ENCODE results near the gene CYSLTR2. TPM values are rescaled to one million over a fixed set of nuclear protein-coding genes. Genes with fewer than 3 reads are reported as not detected.

Gene CYSLTR2, protein sequence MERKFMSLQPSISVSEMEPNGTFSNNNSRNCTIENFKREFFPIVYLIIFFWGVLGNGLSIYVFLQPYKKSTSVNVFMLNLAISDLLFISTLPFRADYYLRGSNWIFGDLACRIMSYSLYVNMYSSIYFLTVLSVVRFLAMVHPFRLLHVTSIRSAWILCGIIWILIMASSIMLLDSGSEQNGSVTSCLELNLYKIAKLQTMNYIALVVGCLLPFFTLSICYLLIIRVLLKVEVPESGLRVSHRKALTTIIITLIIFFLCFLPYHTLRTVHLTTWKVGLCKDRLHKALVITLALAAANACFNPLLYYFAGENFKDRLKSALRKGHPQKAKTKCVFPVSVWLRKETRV
- total RNA-seq: 0.90 and 1.1 TPM in 2 replicates

DNA sequence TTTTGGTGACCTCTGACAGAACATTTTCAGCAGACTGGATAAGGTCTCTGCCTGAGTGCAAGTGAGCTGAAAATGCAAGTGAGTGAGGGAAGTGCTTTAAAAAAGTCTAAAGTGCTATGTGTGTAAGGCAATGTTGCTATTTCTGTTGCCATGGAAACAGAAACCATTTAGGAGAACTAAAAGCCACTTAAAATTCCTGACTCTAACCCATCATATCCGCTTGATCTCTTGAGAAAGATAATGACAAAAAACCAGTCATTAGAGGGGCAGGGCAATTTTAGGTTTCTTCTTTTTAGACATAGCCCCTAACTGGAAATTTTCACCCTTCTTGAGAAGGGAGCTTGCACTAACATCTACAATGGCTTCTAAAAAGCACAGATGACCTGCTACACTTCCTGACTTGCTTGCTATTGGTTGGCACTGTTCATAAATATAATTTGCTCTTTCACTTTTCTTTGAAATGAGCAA, at the start of gene CYSLTR2:
Gene CYSLTR2, plus strand, starts transcription at position 458 of the 468 bp plus-strand sequence. CDS start 52,889 bp downstream, outside the sequence.
- Mint-ChIP-seq H3K9me3 (no peaks in the 10 kb centered on the region), H3K27me3 (no peaks in the 10 kb centered on the region), H3K36me3 (ENCODE audit: low read depth) (no peaks in the 10 kb centered on the region), H3K27ac (peak within 1 kb of the TSS; percentile 88), H3K4me3 (peak within 1 kb of the TSS; percentile 88), H3K4me1 (peaks cover 23% of the 10 kb centered on the region)
- intact Hi-C loops (cut with micrococcal nuclease): loop anchor here (2.0 to 5.0 kb wide), 2 partner anchors 239 to 615 kb away; no protein-coding TSS in a partner anchor
- DNase-seq: peak; percentile 84

DNA sequence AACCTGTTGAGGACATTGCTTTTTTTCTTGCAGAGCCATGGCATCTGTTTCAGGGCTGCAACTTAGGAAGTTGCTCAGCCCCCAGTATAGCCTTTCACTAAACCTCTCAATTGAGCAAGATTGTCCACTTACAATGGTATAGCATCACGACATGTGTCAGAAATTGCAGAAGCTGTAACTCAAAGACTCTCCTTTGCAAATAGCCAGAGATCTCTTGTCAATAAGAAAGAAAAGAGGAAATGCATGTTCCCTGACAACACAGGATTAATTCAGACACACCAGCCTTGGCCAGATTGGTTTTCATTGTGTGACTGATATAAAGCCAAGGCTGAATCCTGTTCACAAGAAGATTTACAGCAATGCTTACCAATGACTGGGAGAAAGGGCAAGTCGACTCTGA, 38.7 kb upstream of the CYSLTR2 start:
- Mint-ChIP-seq H3K4me3 (no peak overlapping the region), H3K36me3 (ENCODE audit: low read depth) (peaks cover under 1% of the 10 kb centered on the region), H3K9me3 (peaks cover 26% of the 10 kb centered on the region), H3K27me3 (peaks cover 2% of the 10 kb centered on the region), H3K27ac (no peak overlapping the region), H3K4me1 (no peaks in the 10 kb centered on the region)
- no peak for DNase-seq
- intact Hi-C loops (cut with micrococcal nuclease): no loop called here

DNA sequence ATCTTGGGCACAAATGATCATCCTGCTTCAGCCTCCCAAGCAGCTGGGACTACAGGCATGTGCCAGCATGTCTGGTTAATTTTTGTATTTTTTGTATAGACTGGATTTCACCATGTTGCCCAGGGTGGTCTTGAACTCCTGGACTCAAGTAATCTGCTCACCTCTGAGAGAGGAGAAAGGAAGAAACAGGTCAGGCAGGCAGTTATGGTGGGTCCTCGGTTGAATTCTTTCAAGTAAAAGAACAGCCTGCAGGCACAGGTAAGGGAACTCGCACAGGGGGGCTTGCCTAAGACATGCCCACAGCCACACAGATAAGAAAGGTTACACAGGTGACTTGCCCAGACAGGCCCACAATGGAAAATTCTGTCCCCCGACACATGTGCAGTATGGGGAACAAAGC, 34.8 kb upstream of the CYSLTR2 start:
- Mint-ChIP-seq H3K4me3 (no peak overlapping the region), H3K36me3 (ENCODE audit: low read depth) (peaks cover 2% of the 10 kb centered on the region), H3K9me3 (peaks cover 39% of the 10 kb centered on the region), H3K4me1 (no peaks in the 10 kb centered on the region), H3K27ac (no peak overlapping the region), H3K27me3 (peaks cover 2% of the 10 kb centered on the region)
- DNase-seq: no peak
- intact Hi-C loops (cut with micrococcal nuclease): no loop called here

DNA sequence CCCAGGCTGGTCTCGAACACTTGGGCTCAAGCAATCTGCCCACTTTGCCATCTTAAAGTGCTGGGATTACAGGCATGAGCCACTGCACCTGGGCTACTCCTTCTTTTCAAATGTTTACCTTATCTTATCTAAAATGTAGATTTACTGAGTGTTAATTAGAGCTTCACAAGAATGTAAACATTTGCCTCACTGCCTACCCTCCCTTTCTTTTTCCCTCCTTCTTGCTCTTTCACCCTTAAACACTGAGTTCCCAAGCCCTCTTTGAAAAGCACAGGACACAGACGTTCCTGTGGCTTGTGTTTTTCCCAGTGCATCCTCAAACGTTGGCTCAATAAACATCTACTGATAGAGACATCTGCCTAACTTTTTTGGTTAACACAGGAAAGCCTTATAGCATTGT, 32.7 kb upstream of the CYSLTR2 start:
- Mint-ChIP-seq H3K36me3 (ENCODE audit: low read depth) (peaks cover 2% of the 10 kb centered on the region), H3K4me1 (no peaks in the 10 kb centered on the region), H3K27me3 (no peaks in the 10 kb centered on the region), H3K4me3 (no peak overlapping the region), H3K9me3 (peaks cover 31% of the 10 kb centered on the region), H3K27ac (no peak overlapping the region)
- intact Hi-C loops (cut with micrococcal nuclease): no loop called here
- no peak for DNase-seq

DNA sequence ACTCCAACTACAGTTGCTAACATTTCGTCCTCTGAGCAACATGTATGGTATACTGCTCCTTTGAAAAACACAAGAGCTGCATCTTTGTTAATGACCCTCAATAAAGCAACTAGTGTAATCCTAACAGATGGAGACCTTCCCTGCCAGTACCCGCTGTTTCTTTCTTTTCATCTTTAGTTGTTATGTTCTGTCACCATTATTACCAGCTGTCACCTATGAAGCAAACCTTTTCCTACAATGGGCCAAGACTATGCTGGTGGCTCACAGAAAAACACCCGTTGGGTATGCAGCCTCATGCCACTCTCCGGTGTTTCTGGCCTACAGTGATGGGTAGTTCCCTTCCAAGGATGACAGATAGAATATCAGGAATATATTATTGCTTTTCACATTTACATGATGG, 29.7 kb upstream of the CYSLTR2 start:
- Mint-ChIP-seq H3K4me1 (no peaks in the 10 kb centered on the region), H3K9me3 (peaks cover 15% of the 10 kb centered on the region), H3K36me3 (ENCODE audit: low read depth) (peaks cover 2% of the 10 kb centered on the region), H3K4me3 (no peak overlapping the region), H3K27ac (no peak overlapping the region), H3K27me3 (no peaks in the 10 kb centered on the region)
- intact Hi-C loops (cut with micrococcal nuclease): no loop called here
- no peak for DNase-seq

DNA sequence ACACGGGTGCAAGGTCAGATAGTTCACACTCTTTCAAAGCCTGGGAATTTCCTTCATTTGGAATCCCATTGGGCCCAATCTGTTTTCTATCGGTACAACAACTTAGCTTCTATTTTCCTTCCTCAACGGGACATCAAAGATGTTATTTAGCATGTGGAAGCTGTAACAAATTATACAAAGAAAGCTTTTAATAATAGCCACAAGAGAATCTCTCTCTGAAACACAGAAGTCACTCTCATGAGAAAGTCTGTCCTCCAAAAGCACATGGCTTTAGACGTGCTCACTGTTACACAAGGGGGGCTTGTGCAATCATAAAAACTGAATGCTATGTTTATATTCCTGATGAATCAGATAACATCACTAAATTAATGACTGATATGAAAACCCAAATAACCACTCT, 28.9 kb upstream of the CYSLTR2 start:
- Mint-ChIP-seq H3K36me3 (ENCODE audit: low read depth) (peaks cover 2% of the 10 kb centered on the region), H3K9me3 (peaks cover 14% of the 10 kb centered on the region), H3K4me1 (no peaks in the 10 kb centered on the region), H3K27me3 (no peaks in the 10 kb centered on the region), H3K4me3 (no peak overlapping the region), H3K27ac (no peak overlapping the region)
- intact Hi-C loops (cut with micrococcal nuclease): no loop called here
- no peak for DNase-seq

DNA sequence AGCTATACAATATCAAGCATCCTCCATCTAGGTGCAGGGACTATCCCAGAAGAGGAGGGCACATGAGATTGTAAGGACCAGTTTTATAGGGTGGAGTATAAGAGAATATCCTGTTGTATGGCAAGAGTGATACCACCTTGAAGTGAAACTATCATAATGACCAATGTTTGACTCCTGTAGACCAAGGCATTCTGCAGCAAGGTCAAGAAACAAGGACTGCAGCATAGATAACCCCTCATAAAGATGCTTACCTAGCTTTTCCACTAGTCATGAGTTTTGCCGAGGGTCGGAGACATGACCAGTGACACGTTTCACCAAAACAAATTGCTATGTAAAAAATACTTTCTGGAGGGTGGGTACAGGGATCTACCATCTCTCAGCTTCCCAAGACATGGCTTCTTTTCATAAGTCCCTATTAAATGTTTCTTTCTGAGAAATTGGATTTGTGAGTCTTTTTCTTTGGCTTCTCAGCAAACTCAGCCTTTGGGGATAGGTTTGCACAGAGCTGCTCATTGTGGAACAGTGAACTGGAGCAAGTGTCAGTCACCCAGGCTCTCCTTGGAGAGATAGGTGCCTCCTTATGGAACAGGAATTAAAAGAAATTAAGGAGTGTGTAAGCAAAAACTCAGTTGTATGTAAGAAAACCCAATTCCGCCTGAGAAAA, 28.2 kb upstream of the CYSLTR2 start:
- intact Hi-C loops (cut with micrococcal nuclease): no loop called here
- no peak overlapping the region for H3K4me3 Mint-ChIP-seq
- H3K27ac Mint-ChIP-seq: no peak overlapping the region
- DNase-seq: no peak
- H3K4me1 Mint-ChIP-seq: no peaks in the 10 kb centered on the region
- H3K36me3 Mint-ChIP-seq (ENCODE audit: low read depth): no peaks in the 10 kb centered on the region
- H3K9me3 Mint-ChIP-seq: peaks cover 10% of the 10 kb centered on the region
- H3K27me3 Mint-ChIP-seq: no peaks in the 10 kb centered on the region

DNA sequence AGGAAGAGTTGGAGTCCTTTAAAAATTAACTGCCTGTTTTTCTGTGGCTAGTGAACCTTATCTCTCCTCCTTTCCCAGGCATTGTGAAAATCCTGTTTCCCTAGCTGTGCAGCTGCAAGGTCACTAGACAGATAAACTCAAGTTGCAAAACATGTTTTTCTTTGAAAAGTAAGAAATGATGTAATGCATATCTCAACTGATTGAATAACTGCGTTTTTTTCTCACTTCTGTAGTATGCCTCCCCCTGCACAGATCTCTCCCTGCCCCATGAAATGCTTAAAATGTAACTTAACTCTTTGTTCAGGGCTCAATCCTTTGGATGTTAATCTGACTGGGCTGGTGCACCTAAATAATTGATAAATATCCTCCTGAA, 27.7 kb upstream of the CYSLTR2 start:
- Mint-ChIP-seq H3K36me3 (ENCODE audit: low read depth) (no peaks in the 10 kb centered on the region), H3K4me3 (no peak overlapping the region), H3K9me3 (peaks cover 9% of the 10 kb centered on the region), H3K27me3 (no peaks in the 10 kb centered on the region), H3K27ac (no peak overlapping the region), H3K4me1 (no peaks in the 10 kb centered on the region)
- intact Hi-C loops (cut with micrococcal nuclease): no loop called here
- no peak for DNase-seq

DNA sequence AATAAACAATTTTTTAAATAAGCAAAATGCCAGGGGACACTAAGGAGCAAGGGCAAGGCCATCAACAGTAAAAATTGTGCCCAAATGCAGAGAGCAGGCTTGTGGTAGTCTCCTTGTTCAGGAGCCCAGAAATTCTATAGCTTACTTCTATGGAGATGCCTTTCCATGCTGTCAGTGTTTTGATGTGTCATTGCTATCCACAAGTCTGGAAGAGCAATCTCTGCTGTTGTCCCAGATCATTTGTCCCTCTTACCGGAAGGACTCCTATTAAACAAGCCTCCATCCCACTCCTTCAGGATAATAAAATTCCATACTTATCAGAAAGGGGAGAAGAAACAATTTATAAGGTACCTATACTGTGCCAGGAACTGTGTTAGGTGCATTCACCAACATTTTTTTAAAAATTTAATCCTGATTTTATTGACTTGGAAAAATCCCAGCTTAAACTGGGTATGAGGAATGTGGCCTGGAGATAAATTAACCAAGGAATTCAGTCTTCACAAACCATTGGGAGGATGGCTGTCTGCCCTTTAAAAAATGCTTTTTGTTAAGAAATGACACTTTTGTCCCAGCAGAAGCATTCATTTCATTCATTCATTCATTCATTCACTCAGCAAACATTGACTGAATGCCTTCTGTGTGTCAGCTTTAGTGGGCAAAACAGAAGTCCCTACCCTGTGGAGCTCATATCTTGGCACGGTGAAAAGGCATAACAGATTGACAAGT, 26.8 kb upstream of the CYSLTR2 start:
- no peak for DNase-seq
- Mint-ChIP-seq H3K4me3 (no peak overlapping the region), H3K36me3 (ENCODE audit: low read depth) (no peaks in the 10 kb centered on the region), H3K9me3 (peaks cover 4% of the 10 kb centered on the region), H3K4me1 (no peaks in the 10 kb centered on the region), H3K27ac (no peak overlapping the region), H3K27me3 (no peaks in the 10 kb centered on the region)
- intact Hi-C loops (cut with micrococcal nuclease): no loop called here

DNA sequence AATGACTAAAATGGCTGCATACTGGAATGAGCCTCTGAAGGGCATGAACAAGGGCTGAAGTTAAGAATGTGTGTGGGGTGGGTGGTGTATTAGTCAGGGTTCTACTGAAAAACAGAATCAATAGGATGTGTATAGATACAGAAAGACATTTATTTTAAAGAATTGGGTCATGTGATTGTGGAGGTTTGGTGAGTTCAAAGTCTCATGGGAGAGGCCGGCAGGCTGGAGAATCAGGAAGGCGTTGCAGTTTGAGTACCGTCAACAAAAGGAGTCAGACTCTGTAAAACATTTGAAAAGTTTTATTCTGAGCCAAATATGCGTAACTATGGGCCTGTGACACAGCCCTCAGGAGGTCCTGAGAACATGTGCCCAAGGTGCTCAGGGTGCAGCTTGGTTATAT, 24.5 kb upstream of the CYSLTR2 start:
- no peaks in the 10 kb centered on the region for H3K4me1 Mint-ChIP-seq
- H3K9me3 Mint-ChIP-seq: peaks cover 4% of the 10 kb centered on the region
- no peak overlapping the region for H3K27ac Mint-ChIP-seq
- H3K36me3 Mint-ChIP-seq (ENCODE audit: low read depth): no peaks in the 10 kb centered on the region
- no peak for DNase-seq
- no peak overlapping the region for H3K4me3 Mint-ChIP-seq
- intact Hi-C loops (cut with micrococcal nuclease): no loop called here
- H3K27me3 Mint-ChIP-seq: no peaks in the 10 kb centered on the region

DNA sequence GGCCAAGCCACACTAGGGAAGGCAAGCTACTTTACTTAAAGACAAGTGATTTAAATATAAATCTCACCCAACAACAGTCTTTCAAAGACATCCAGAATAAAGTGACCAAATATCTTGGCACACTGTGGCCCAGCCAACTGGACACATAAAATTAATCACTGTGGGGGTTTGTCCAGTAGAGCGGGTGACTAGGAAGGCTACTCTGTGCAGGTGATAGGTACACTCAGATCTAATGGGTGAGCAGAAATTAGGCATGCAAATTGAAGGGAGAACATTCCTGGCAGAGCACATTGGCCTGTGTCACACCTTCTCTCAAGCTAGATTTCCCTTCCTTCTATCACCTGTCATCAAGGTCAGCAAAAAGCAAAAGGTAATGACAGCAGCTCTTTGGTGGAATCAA, 23.4 kb upstream of the CYSLTR2 start:
- no peaks in the 10 kb centered on the region for H3K4me1 Mint-ChIP-seq
- intact Hi-C loops (cut with micrococcal nuclease): no loop called here
- H3K36me3 Mint-ChIP-seq (ENCODE audit: low read depth): no peaks in the 10 kb centered on the region
- H3K4me3 Mint-ChIP-seq: no peak overlapping the region
- no peaks in the 10 kb centered on the region for H3K27me3 Mint-ChIP-seq
- H3K27ac Mint-ChIP-seq: no peak overlapping the region
- DNase-seq: no peak
- H3K9me3 Mint-ChIP-seq: peaks cover 7% of the 10 kb centered on the region

DNA sequence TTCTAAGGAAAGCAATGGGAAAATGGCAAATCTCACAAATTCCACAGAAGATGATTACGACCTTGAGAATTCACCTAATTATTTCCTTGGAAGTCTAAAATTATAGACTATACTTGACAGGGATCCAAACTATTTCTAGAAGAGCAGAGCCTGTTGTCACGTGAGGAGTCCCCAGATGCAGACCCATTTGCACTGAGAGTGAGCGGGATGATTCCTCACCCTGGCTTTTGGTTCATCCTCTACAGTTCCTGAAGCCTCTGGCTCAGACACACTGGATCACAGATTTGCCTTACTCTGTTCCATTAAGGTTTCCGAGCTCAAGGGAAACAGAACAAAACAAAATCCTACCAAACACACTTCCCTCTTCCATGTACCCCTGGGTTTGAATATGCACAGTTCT, 23.0 kb upstream of the CYSLTR2 start:
- H3K27me3 Mint-ChIP-seq: no peaks in the 10 kb centered on the region
- H3K4me3 Mint-ChIP-seq: no peak overlapping the region
- intact Hi-C loops (cut with micrococcal nuclease): no loop called here
- H3K4me1 Mint-ChIP-seq: no peaks in the 10 kb centered on the region
- no peak overlapping the region for H3K27ac Mint-ChIP-seq
- no peak for DNase-seq
- peaks cover 7% of the 10 kb centered on the region for H3K9me3 Mint-ChIP-seq
- no peaks in the 10 kb centered on the region for H3K36me3 Mint-ChIP-seq (ENCODE audit: low read depth)

DNA sequence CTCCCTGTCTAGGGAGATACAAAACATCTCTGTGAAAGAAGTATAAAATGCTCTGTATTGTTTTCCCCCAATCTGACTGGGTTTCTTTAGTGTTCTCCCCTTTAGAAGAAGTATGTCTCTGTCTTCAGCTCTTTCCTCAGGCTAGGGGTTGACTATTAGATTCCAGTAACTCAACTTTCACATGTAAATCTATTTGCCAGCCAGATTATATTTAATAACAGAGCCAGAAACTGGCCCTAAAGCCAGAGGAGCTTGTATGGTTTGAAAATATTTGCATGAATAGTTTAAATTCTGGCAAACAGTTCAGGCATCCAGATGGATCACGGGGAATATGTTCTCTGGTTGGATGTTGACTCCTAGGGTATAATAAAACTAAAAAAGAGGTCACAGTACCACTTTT, 22.3 kb upstream of the CYSLTR2 start:
- no peaks in the 10 kb centered on the region for H3K4me1 Mint-ChIP-seq

DNA sequence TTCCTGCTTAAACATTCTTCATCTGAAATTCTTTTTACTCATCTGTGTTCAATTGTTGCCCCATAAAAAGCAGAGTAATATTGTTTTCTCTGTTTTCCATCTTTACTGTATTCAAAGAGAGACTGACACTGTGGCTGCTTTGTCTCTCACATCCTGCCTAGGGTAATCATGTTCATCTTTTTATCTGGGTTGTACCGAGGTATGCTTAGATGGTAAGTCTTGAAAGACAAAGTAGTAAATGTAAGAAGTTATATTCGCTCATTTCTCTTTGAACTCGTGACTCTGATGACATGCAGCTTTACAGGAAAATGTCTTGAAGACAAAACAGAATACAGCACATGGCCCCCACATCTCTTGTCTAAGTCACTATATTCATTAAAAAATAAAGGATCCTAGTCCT, 20.0 kb upstream of the CYSLTR2 start:
- Mint-ChIP-seq H3K27ac (no peak overlapping the region), H3K36me3 (ENCODE audit: low read depth) (peaks cover 4% of the 10 kb centered on the region), H3K4me3 (no peak overlapping the region), H3K4me1 (no peaks in the 10 kb centered on the region), H3K27me3 (peaks cover 3% of the 10 kb centered on the region), H3K9me3 (peaks cover 18% of the 10 kb centered on the region)
- DNase-seq: no peak
- intact Hi-C loops (cut with micrococcal nuclease): no loop called here

More for the DNA sequence above, 22.3 kb upstream of the CYSLTR2 start:
- intact Hi-C loops (cut with micrococcal nuclease): no loop called here
- Mint-ChIP-seq H3K36me3 (ENCODE audit: low read depth) (peaks cover 3% of the 10 kb centered on the region), H3K27ac (no peak overlapping the region), H3K4me3 (no peak overlapping the region), H3K9me3 (peaks cover 12% of the 10 kb centered on the region), H3K27me3 (peaks cover 3% of the 10 kb centered on the region)
- no peak for DNase-seq
